HG03378 (cell line): Measurements from ENCODE around the gene SHQ1.
A peak's percentile ranks its signal among the peaks of the same experiment; 100 is the strongest.
"Not testable (repeated sequence)": the region's sequence is repeated elsewhere in the genome, so short reads cannot be mapped to it uniquely, and the experiment has no call there.

ENCODE experiments used
- ATAC-seq: cut with Tn5 transposase; IDR thresholded peaks from one replicate; pipeline ENCODE4 v1.9.1; 2021; ENCODE audit warnings: mild to moderate bottlenecking, moderate library complexity; ENCODE audit not compliant: unreplicated experiment

The SHQ1 gene

DNA sequence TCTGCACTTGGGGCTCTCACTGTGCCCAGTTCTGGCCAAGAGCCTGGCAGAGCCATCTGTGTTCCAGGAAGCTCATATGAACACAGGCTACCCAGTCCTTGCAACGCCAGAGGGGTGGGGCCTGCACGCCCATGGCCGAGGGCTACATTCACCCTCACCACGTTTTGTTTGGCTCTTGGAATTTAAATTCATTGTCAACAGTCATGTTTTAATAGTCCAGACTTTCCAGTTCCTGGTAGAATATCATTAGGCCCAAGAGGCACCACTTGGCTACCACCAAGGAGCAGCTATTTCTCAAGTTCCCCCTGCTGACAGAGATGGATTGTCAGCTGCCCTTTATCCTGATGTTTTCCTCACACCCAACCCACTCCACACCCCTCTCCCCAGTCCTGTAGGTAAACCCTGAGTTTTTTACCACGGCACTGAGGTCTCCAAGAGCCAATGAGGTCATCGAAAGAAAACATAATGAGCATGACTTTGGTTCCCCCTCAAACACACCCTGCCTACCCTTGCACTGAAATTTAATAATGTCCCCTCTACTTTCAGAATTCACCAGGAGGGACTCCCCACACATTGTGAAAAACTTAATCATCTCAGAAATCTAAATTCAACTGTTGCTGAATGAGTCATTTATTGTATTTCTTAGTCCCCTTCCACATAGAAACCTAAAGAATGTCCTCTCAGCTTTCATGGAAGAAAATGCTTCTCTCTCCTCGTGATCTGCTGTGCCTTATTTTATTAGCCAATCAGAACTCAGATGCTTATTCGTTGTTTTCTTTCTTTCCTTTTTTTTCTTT is 125.1 kb downstream of the SHQ1 start:
- ATAC-seq, result peak; percentile 77

- no peak for ATAC-seq
Measured at GRCh38 chr3:72721683-72722381, 126.4 kb downstream of the SHQ1 start.

- no peak for ATAC-seq
Measured at GRCh38 chr3:72720566-72720965, 127.7 kb downstream of the SHQ1 start.

GRCh38 chr3:72719137-72719536 is 129.1 kb downstream of the SHQ1 start:
- no peak for ATAC-seq

GRCh38 chr3:72714135-72714534 is 134.1 kb downstream of the SHQ1 start:
- not testable (repeated sequence) for ATAC-seq

DNA sequence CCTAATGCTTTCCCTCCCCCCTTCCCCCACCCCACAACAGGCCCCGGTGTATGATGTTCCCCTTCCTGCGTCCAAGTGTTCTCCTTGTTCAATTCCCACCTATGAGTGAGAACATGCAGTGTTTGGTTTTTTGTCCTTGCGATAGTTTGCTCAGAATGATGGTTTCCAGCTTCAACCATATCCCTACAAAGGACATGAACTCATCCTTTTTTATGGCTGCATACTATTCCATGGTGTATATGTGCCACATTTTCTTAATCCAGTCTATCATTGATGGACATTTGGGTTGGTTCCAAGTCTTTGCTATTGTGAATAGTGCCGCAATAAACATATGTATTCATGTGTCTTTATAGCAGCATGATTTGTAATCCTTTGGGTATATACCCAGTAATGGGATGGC is 137.8 kb downstream of the SHQ1 start:
- ATAC-seq, result not testable (repeated sequence)

DNA sequence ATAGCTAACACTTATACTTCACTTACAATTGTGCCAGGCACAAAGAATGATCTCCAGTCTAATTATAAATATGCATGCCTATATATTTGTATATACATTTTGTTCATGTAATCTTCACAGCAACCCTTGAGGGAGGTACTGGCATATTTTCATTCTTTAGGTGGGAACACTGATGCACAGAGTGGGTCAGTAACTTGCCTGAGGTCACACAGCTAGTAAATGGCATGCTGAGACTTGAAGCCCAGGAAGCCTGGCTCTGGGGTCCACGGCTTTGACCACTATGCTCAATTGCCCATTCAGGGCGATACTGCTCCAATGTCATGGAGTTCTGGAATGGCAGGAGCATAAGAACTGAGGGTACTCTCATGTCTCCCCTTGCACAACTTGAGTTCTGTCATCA is 139.8 kb downstream of the SHQ1 start:
- no peak for ATAC-seq

GRCh38 chr3:72702997-72703396 is 145.2 kb downstream of the SHQ1 start:
- ATAC-seq, result no peak

DNA sequence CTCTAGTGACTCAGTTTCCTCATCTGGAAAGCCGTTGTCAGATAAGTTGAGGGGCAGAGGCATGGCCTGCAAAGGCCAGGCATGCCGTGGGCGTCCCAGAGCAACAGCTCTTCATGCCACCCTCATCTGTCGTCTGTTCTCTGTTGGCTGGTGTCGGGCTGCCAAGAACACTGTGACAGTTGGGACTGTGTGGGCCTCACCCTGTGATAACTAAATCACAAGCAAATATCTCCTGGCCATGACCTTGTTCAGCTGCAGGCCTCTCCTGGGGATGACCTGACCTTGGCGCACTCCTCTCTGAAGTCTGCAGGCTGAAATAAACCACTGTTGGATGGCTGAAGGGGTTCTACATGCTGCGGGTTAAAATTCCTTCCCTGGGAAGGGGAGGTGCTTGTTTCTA is 145.9 kb downstream of the SHQ1 start:
- no peak for ATAC-seq

DNA sequence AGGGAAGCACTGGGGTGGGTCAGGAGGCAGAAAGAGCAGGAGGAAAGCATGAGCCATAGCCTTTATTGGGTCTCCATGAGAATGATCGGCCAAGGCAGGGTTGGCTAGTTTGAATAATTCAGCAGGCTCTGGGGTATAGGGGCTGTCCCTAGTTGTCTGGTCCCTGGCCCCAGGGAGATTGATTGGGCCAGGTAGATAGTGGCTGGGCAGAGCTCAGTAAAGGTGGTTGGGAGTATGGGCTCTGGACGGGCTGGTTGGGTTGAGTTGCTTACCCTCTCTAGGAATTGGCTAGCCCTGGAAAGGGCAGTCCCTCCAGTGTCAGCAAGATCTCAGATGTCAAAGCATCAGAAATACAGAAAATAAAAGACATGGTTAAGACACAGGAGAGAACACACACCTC is 148.1 kb downstream of the SHQ1 start:
- ATAC-seq, result no peak

DNA sequence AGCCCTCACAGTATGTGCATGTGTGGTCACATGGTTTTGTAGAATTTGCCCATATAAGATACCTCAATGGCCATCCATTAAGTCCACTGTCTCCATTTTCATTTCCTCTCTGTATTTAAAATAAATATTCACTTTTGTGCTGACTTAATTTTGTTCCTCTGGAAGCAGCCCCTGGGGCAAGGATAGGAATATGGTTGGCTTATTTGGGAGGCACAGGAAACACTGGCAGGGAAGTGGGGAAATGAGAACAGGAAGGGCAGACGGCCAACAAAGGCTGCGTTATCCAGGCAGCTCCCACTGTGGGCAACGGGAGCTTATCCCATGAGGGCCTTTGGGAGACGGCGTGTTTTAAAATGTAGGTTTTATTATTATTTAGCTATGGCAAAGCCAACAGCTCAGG is 148.6 kb downstream of the SHQ1 start:
- no peak for ATAC-seq
